Loucy (cell line): ENCODE results near the gene DNAI7.

Experiments
- EZH2phosphoT487 ChIP-seq: fragments of 200-600 bp; IDR thresholded peaks from 2 replicates; pipeline ENCODE4 v1.6.1; 2018; ENCODE audit warnings: antibody characterized with exemption, mild to moderate bottlenecking, moderate library complexity, borderline replicate concordance
- TF ChIP-seq, protein P1 (sequence below): fragments of 200-600 bp; sonication (generic); conservative IDR thresholded peaks from 2 replicates; pipeline ENCODE4 v1.5.1; 2014; ENCODE audit warnings: mild to moderate bottlenecking, antibody characterized with exemption, low read length

DNA sequence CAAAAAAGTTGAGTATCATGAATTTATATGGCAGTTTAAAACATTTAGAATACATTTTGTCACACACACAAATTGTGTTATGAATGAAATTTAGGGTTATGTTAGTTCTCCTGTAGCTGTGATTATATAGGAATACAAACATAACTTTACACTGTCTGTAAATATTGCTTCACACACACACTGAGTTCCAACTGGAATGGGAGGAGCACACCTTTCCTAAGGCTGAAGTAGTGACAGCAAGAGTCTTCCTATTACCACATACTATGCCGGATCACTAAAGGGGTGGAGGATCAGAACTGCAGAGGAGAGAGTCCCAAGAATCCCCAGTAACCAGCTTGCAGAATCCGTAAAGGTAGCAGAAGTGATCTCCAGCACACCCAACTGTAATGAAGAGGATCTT is 63.7 kb downstream of the DNAI7 start:
- TF ChIP-seq, protein P1, sequence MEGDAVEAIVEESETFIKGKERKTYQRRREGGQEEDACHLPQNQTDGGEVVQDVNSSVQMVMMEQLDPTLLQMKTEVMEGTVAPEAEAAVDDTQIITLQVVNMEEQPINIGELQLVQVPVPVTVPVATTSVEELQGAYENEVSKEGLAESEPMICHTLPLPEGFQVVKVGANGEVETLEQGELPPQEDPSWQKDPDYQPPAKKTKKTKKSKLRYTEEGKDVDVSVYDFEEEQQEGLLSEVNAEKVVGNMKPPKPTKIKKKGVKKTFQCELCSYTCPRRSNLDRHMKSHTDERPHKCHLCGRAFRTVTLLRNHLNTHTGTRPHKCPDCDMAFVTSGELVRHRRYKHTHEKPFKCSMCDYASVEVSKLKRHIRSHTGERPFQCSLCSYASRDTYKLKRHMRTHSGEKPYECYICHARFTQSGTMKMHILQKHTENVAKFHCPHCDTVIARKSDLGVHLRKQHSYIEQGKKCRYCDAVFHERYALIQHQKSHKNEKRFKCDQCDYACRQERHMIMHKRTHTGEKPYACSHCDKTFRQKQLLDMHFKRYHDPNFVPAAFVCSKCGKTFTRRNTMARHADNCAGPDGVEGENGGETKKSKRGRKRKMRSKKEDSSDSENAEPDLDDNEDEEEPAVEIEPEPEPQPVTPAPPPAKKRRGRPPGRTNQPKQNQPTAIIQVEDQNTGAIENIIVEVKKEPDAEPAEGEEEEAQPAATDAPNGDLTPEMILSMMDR: no peak
- no peak for TF ChIP-seq EZH2phosphoT487
